ENCODE measurements around the gene JARID2.

JARID2 gene

DNA sequence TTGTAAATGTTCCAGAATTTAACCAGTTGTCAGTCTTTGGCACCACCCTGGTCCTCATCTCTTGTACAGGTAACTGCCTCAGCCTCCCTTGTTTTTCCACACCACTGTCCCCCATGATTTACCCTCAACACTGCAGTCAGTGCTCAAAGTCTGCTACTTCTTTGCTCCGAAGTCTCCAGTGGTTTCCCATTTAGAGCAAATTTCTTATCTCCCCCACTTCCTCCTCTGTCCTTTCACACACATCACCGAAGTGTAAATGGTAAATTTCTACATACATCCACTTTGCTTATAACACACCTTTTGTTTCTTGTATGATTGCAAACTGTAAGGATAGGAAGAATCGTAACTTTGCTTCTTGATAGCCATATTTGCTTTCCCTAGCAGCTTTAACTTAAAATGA lies 115.3 kb downstream of the JARID2 start:
- no peak for DNase-seq

DNA sequence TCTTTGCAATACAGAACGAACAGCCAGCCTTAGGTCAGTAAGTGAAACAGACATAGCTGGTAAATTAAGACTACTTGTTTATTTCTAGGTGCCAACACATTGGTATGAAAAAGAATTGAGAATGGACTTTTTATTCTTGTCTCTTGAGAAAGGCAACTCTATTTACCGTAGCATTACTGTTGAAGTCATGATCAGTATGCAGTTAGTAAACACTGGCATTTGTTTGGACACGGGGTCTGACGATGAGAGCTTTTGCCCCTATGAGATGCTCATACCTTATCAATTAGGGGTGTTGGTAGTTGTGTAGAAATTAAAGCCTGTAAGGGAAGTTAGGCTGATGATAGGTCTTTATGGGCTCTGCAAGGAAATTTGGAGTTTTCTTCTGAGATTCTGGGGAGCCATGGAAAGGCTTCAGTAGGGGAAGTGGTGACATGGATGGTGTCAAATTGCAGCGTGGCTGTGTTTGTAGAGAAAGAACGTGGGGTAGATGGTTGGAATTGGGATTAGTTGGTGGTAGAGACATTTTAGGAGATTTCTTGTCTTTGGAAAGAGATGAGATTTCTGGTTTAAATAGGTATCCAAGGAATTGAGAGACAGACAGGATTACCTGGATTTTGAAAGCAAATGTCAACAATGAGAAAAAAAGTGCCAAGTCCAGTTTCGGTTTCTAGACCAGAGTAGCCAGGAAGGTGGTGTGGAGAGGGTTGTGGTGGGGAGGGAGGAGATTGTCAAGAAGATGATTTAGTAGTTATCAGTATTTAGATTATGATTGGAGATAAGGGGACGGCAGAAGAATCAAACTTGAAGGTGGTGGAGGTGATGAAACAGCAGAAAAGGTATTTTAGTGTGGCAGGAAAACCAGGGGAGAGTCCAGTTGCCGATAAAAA lies 116.6 kb downstream of the JARID2 start:
- DNase-seq = no peak

DNA sequence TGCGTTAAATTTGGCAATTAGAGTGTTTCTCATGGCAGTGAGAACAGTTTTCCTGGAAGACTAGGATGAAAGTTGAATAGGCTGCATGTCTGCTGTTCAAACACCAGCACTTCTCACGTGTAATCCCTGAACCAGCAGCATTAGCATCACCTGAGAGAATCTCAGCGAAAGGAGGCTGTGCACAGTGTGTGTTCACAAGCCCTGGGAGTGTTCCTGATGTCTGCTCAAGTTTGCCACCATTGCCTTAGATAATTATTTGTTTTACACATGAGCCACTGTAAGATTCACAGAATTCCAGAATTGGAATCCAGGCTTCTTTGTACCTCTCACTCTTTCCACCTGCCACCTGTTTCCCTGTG lies 117.3 kb downstream of the JARID2 start:
- no peak for DNase-seq

DNA sequence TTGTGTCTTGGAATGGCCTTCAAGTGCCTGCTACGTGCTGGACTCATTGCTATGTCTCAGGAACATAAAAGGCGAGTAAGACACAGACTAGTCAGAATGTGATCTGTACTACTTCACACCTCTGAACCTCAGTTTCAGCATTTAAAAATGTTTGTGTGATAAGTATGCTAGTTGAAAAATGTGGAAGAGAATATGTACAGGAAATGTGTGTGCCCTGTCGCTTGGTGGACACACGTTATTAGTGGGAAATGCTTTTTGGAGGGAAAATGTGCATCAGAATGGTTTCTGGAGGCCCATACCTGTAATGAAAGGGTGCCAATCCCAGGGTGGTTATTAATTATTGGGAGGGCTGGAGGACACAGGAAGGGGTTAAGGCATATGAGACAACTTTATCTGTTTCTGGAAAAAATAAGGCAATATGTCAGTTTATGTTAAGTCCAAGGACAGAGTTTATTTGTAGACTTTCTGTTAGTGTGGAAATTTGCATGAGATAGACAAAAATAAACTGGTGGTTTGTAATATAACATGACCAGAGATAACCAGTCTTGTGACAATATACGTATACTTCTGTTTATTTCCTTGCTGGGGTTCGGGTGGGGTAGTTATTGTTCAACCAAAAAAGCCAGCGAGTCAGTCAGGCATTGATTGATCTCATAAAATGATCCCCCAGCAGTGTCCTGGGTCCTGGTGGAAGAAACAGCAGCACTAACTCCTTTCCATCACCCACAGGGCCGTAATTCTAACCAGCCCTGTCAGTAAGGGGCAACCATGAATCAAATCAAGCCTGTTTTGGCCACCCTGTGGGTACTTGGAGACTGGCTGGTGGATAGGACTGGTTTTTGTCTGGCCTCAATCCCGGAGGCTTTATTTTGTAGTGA lies 117.9 kb downstream of the JARID2 start:
- no peak for DNase-seq

DNA sequence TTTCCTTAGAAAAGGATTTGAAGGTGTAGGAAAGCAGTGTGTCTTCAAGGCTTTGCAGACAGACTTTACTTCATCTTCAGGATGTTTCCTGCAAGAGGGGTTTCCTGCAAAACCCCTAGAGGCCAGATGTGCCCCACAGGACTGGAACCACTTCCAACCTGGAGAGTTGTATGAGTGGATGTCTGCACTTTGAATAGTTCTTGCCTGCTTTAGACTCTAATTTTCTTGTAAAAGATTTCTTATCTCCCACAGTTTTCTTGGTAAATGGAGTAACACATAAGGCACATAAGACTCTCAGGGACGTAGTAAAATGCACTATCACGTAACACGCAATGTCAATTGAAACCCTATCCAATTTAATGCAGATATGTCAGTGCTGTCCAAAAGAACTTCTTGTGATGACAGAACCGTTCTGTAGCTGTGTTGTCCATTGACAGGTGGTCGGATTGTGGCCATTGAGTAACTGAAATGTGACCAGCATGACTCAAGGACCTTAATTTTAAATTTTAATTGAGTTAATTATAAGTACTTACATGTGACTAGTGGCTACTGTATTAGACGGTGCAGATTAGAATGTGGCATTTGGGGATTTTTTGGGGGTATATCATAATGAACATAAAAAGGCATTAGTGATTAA lies 118.7 kb downstream of the JARID2 start:
- DNase-seq = no peak

DNA sequence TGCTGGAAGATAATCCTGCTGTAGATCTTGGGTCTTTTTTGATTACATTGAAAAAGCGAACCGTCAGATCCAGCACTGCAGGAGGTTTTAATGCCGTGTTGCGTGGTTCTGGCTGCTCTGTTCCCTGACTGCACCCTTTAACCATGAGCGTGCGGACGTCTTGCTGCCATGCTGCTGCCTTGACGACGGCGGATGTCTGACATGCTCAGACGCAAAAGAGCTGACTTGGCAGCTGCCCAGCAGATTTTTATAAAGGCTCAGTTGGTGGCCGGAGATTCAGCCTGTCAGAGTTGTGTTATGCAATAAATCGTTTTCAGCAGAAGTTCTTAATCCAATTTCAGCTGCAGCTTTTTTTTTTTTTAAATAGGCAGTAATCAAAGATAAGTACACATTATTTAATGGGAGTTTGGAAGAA lies 119.4 kb downstream of the JARID2 start:
- peak; percentile 73 for DNase-seq

DNA sequence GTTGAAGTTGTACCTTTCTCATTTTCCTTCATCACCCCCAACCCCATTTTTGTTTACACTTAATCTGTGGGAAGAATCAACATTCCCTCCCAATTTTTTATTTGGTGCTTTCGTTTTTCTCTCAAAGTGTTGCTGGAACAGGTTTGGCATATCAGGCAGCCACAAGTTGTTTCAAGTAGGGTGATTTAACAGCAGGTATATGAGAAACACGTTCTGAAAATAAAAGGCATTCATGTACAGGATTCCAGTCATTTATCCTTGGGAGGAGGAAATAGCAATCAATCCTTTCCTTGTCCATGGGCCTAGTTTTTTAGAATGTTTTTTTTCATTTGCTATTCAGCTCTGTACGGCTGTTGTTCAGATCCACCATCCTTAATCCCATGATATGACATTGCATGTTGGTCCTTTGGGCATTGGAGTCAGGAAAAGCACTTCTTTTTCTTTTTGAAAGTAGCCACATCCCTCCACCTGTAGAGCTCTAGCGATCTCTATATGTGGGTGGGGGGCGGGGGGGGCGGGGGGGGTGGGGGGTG lies 120.2 kb downstream of the JARID2 start:
- no peak for DNase-seq

DNA sequence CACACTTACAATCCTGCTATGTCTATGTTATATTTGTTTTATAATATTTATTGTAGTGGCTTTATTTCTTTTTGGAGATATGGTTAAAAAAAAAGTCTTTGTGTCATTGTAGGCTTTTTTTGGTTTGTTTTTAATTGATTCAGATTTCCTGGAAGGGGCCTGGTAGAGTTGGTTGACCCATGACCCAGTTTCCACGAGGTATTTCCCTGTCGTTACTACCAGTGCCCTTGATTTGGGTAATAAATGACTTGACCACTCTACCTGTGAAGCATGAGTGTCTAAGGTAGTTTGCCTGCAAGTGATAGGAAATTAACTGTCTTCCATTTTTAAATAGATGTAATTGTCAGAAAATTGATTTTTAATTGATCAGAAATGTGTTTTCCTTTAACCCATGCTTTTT lies 121.0 kb downstream of the JARID2 start:
- DNase-seq = no peak

DNA sequence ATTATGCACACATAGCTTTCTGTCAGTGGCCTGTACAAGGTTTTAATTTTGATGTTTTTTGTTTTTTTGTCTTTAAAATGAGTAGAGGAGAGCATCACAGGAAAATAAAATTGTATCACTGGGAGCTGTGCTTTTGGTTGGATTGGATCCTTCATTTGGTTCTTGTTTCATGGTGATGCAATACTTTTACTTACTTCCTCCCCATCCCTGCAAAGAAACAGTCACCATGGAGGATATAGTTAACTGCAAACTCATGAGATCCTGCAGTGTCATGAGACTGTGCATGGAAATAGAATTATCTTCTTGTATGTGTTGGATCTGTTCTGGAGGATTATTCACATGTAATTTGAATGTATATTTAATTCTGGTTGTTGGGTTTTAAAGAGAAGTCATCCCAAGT lies 122.3 kb downstream of the JARID2 start:
- no peak for DNase-seq

DNA sequence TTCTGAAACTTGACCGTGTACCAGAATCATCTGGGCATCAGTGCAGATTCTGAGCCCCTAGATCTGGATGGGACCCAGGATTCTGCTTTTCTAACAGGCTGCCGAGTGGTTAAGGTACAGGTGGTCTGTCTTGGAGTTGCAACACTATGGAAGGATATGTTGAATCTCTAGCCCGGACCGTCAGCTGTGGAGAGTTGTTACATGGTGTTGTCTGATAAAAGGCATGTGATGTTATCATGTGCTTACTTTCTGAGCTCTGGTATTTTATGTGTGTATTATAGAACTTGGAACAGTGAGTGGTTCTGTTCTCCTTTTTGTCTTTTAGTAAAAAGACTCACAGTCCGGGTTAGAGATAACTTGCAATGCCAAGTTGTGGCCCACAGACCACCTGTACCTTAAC lies 123.0 kb downstream of the JARID2 start:
- no peak for DNase-seq

DNA sequence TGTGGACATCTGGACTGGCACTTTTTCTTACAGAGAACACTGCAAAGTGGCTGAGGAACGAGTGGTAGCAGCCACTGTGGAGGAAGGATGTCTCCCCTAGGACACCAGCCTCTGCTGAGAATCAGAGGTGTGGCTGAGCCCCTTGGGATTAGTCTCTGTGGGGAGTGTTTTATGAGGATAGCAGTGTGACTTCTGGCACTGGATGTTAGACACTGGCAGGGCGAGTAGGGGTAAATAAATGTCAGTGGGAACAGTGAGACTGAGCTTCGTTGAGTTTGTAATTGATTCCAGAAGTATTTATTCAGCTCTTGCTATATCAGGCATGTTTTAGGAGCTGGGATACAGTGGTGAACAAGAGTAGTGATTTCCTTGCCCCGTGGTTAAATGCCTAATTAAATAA lies 124.0 kb downstream of the JARID2 start:
- no peak for DNase-seq

DNA sequence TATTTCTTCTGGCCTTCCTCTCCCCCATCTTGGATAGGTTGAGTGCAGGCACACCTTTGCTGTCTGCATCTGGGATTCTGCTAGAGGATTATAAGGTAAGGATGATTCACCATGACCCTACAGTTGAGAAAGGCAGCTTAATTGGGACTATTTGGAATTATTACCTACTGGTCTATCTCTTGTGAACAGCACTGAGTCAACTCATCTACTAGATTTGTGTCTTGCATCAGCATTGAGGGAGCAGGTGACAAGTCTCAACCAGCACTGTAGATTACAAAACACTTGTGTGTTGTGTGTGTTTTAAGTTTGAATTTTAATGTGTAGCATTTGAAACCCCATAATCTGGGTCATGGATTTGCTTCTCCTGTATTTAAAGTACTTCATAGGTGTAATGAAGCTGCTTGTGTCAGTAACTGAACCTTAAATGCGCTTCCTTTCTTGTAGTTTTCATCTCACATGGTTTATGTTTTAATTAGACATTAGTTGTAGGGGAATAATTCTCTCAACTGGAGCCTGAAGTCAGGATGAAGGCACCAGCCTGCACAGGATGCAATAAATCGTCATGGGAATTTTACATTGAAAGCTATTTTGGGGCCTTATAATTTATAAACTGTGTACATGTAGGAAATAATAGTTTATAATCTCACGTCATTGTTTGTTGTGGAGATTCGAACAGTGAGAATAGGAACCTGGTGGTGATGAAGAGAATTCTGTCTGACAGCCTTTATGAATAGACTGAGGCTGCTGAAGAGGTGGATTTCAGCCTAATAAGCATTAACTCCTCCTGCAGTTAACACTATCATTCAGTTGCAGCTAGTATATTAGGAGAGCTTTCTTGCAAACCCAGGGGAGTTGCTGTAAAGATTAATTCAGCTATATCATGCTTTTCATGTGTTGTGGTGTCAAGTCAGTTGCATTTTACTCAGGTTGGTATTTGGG lies 125.1 kb downstream of the JARID2 start:
- DNase-seq = no peak

DNA sequence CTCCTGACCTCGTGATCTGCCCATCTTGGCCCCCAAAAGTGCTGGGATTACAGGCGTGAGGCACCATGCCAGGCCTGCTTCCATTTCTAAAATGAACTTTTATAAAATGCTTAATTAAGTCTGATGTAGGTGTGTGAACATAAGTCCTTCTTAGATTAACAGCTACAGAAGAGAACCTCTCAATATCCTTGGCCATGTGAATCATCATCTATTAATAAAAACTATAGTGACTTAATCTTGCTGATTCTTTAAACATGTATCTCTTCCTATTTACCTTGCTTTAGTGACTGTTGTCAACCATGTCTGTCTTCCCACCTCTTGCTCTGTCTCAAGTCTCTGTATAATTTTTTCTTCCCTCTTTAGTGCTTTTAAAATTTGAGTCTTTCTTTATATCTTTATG lies 127.1 kb downstream of the JARID2 start:
- no peak for DNase-seq

DNA sequence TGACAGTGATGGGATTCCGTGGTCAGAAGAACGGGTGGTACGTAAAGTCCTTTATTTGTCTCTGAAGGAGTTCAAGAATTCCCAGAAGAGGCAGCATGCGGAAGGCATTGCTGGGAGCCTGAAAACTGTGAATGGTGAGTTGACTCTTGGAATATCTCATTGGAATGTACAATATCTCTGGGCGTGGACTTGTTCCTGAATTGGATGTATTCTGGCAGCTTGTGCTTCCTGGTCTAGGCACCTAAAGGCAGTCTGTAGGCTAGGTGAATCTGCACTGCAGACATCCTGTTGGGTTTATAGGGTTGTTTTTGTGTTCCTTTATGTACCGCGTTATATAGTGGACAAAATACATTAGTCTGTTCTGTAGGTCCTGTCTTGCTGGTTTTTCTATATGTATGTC lies 128.2 kb downstream of the JARID2 start:
- no peak for DNase-seq

DNA sequence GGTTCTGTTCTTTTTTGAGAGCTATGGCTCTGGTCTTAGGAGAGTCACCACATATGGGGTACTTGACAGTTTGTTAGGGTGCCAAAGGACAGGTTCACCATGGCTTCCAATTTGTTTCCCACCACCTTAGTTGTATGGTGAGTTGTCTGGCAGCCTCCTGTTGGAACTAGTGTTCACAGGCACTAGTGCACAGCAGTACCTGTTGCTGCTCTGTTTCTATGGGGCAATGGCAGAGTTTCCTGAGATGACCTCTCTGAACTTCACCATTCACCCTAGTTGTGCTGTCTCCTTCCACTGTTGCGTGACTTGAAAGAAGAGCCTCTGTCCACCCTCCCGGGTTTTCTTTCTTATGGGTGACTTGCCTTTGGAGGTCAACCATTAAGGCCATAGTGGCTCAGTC lies 129.1 kb downstream of the JARID2 start:
- DNase-seq = no peak

DNA sequence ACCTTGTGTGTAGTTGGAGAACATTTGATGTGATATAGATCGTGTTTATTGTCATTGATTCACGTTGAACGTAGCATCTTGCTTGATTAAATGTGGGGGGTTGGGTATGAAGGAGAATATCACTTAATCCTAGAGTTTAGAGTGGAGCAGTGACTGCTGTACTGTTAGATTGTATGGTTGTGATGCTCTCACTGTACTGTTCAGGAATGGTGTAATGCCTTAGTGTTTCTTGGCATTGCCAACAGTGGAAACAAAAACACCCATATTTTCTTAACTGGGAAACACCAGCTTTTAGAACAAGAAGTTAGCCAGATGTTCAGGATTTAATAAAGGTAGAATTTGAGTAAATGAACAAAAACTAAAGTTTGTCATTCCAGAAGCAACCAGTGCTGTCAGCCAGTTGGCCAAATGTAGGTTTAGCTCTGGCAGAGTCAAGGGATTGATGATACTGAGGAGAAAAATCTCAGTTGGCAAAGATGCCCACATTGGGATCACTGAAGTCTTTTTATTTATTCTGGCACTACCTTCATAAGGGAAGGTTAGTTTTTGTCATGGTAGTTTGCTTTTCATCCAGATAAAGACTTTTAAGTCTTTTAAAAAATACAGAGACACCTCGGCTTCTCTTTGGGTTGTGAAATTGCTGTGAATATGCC lies 129.9 kb downstream of the JARID2 start:
- no peak for DNase-seq

DNA sequence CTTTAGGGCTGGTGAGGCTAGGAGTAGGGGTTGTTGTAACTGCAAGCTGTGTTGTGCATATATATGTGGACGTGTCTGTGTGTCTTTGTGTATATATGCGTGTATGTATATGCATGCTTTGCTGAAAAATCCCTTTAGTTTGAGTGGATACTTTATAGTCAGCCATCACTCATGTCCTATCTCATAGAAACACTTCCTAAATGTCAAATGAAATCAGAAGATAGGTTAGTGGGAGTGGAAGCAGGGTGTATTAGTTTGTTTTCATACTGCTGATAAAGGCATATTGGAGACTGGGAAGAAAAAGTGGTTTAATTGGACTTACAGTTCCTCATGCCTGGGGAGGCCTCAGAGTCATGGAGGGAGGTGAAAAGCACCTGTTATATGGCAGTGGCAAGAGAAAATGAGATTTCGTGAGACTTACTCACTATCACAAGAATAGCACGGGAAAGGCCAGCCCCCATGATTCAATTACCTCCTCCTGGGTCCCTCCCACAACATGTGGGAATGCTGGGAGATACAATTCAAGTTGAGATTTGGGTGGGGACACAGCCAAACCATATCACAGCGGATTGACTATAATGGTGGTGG lies 131.1 kb downstream of the JARID2 start:
- no peak for DNase-seq

DNA sequence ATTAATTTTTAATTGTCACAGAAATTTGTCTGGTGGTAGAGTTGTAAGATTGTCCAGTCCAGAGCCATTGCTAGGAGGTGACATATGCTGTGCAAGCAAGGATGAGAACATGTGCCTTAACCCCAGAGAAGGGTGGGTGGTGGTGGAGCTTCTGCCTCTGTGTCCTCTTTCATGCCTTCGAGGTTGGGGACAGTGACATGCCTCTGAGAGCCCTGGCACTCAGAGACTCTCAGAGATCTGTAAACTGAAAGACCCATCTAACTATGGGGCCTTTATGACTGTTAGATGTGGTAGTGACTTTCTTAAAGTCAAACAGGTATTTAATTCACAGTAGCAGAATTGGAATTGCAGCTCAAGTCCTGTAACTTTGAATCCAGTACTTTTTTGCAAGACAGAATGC lies 132.4 kb downstream of the JARID2 start:
- DNase-seq = no peak

DNA sequence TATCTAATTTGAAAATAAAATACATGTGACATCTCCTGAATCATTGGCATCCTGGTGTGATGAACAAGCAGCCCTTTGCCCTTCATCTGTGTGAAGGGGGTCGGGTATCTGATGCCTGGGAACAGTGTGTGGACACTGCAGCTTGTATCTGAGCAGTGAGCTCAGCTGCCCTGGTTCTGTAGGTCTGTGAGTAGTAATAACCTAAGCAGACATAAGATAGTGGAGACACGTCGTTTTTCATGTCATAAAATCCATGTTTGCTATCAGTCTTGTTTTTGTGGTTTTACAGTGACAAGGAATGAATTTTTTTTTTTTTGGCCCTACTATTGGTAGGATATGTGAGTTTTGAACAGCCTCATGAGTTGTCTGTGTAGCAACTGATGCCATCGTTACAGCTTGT lies 133.0 kb downstream of the JARID2 start:
- DNase-seq = no peak

DNA sequence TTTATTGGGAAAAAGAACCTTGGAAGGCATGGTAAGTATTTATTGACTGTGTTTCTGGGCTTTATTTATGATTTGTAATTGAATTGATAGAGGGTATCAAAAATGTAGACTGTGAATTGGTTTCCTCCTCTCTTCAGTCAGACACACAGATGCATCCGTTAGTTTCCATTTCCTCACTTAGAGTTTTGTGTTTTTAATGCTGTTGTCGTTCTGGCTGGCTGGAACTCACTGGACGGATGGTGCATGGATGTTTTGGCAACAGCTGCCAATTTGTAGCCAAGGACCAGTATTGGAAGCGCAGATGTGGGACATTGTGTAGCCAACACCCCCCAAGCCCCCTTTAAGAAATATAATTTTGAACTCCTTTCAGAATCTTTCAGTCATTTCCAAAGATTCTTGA lies 134.5 kb downstream of the JARID2 start:
- no peak for DNase-seq

DNA sequence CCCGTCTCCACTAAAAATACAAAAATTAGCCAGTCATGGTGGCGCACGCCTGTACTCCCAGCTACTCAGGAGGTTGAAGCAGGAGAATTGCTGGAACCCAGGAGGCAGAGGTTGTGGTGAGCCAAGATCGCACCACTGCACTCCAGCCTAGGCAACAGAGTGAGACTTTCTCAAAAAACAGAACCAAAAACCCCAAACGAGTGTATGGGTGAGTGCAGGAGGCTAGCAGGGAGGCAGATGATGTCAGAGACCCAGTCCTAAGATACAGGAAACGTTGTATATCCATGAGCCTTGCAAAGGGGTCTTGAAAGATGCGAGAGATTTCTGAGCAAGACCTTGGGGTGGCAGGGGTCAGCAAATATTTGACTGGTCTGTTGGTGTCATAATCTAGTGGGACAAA lies 136.2 kb downstream of the JARID2 start:
- DNase-seq = no peak

Measured in NCI-H446 treated with DMSO at 0.1 percent for 48 hours (cell line).